Fibroblast of mammary gland (primary cell): ENCODE measurements around the gene ARRDC1.

Experiments used
- DNase-seq: peaks from one replicate; pipeline ENCODE4 v3.0.0-alpha.2; 2010; ENCODE audit warnings: low read depth
- H3K4me3 ChIP-seq: 2 replicates; pipeline ENCODE4 v1.5.1; 2011; ENCODE audit warnings: low read depth, mild to moderate bottlenecking, low read length, moderate library complexity; ENCODE audit not compliant: control insufficient read depth
- TF ChIP-seq, protein P1 (sequence below): conservative IDR thresholded peaks from 2 replicates; pipeline ENCODE4 v1.5.1; 2011; ENCODE audit warnings: low read depth, low read length, inconsistent platforms; ENCODE audit not compliant: control insufficient read depth, insufficient read depth

The ARRDC1 gene

GRCh38 chr9:137630126-137630525 lies 24.6 kb downstream of the ARRDC1 start:
- peak; percentile 41 for DNase-seq
- TF ChIP-seq, protein P1, sequence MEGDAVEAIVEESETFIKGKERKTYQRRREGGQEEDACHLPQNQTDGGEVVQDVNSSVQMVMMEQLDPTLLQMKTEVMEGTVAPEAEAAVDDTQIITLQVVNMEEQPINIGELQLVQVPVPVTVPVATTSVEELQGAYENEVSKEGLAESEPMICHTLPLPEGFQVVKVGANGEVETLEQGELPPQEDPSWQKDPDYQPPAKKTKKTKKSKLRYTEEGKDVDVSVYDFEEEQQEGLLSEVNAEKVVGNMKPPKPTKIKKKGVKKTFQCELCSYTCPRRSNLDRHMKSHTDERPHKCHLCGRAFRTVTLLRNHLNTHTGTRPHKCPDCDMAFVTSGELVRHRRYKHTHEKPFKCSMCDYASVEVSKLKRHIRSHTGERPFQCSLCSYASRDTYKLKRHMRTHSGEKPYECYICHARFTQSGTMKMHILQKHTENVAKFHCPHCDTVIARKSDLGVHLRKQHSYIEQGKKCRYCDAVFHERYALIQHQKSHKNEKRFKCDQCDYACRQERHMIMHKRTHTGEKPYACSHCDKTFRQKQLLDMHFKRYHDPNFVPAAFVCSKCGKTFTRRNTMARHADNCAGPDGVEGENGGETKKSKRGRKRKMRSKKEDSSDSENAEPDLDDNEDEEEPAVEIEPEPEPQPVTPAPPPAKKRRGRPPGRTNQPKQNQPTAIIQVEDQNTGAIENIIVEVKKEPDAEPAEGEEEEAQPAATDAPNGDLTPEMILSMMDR, result no peak
- no peak overlapping the region for H3K4me3 ChIP-seq

- DNase-seq, result peak; percentile 33
- TF ChIP-seq, protein P1, result no peak
- H3K4me3 ChIP-seq, result no peak overlapping the region
Measured at GRCh38 chr9:137630679-137631078, 25.2 kb downstream of the ARRDC1 start.

- no peak overlapping the region for H3K4me3 ChIP-seq
- TF ChIP-seq, protein P1, result no peak
Measured at GRCh38 chr9:137631345-137632229, 26.1 kb downstream of the ARRDC1 start.

DNA sequence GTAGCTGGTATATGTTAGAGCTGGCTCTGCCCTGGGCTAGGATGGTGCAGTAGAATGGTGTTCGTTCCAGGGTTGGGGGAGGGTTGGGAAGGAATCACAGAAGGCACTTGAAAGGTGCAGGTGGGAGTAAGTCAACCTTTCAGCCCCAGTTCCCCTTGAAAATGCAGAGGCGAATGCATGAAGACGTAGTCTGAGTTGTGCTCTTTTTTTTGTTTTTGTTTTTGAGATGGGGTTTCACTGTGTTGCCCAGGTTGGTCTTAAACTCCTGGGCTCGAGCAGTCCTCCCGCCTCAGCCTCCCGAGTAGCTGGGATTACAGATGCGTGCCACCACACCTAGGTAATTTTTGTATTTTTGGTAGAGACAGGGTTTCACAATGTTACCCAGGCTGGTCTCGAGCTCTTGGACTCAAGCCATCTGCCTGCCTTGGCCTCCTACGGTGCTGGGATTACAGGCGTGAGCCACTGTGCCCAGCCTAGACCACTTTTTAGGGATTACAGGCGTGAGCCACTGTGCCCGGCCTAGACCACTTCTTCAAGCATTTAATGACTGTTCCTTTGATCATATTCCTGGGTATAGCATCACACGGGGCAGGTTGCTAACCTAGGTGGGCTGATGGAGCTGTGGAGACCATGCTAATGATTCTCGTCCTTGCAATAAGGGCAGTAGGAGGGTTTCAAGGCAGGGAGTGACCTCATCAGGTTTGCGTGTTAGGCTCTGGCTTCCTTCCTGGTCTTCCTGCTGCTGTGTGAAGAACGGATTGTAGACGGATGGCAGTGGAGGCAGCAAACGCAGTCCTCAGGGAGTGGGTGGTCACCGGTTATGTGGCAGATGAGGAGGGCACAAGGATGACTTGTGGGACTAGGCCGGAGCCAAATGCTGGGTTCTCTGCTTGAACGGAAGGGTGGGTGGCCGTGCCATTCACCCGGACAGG lies 27.0 kb downstream of the ARRDC1 start:
- TF ChIP-seq, protein P1, result no peak
- no peak overlapping the region for H3K4me3 ChIP-seq
- DNase-seq, result peak; percentile 60

More at GRCh38 chr9:137631345-137632229, 26.1 kb downstream of the ARRDC1 start:
- DNase-seq, result no peak

- H3K4me3 ChIP-seq, result no peak overlapping the region
- DNase-seq, result peak; percentile 38
- TF ChIP-seq, protein P1, result no peak
Measured at GRCh38 chr9:137634016-137634415, 28.5 kb downstream of the ARRDC1 start.

GRCh38 chr9:137638680-137639079 lies 33.2 kb downstream of the ARRDC1 start:
- no peak for DNase-seq
- no peak overlapping the region for H3K4me3 ChIP-seq
- TF ChIP-seq, protein P1, result no peak
